Astrocyte (in vitro differentiated cells and primary cell): ENCODE data around the gene B4GALT5. TPM values are rescaled to one million over a fixed set of nuclear protein-coding genes. Genes with fewer than 3 reads are reported as not detected.

Experiments
- DNase-seq: peaks from one replicate; pipeline ENCODE4 v3.0.0-alpha.2; 2010; ENCODE audit warnings: low read depth
- FAIRE-seq: peaks from 2 replicates; lab custom pipeline; 2011; peaks lifted over from hg19 to GRCh38; lab: Jason Lieb, UNC
- H2AFZ ChIP-seq: 2 replicates; pipeline ENCODE4 v1.6.0; 2012; ENCODE audit warnings: low read depth, low read length, inconsistent platforms
- H3K27ac ChIP-seq: 2 replicates; pipeline ENCODE4 v1.5.1; 2011; ENCODE audit warnings: low read depth, low read length, inconsistent platforms
- H3K27me3 ChIP-seq: 2 replicates; pipeline ENCODE4 v1.6.0; 2011; ENCODE audit warnings: low read length, inconsistent platforms; ENCODE audit not compliant: insufficient read depth
- H3K36me3 ChIP-seq: 2 replicates; pipeline ENCODE4 v1.5.1; 2011; ENCODE audit warnings: low read length, inconsistent platforms; ENCODE audit not compliant: insufficient read depth
- H3K4me1 ChIP-seq: 2 replicates; pipeline ENCODE4 v1.5.1; 2011; ENCODE audit warnings: low read length, inconsistent platforms; ENCODE audit not compliant: insufficient read depth
- H3K4me2 ChIP-seq: 2 replicates; pipeline ENCODE4 v1.6.0; 2012; ENCODE audit warnings: low read length, inconsistent platforms
- H3K4me3 ChIP-seq: 2 replicates; pipeline ENCODE4 v1.5.1; 2011; ENCODE audit warnings: low read depth, mild to moderate bottlenecking, low read length, inconsistent platforms; ENCODE audit not compliant: insufficient read depth
- H3K79me2 ChIP-seq: 2 replicates; pipeline ENCODE4 v1.6.0; 2012; ENCODE audit warnings: mild to moderate bottlenecking, low read length, inconsistent platforms; ENCODE audit not compliant: insufficient read depth
- H3K9ac ChIP-seq: 2 replicates; pipeline ENCODE4 v1.6.0; 2012; ENCODE audit warnings: mild to moderate bottlenecking, low read length, inconsistent platforms
- H3K9me3 ChIP-seq: 2 replicates; pipeline ENCODE4 v1.5.1; 2012; ENCODE audit warnings: low read depth, mild to moderate bottlenecking, low read length, inconsistent platforms; ENCODE audit not compliant: insufficient read depth
- H4K20me1 ChIP-seq: 2 replicates; pipeline ENCODE4 v1.6.0; 2012; ENCODE audit warnings: low read length, inconsistent platforms; ENCODE audit not compliant: insufficient read depth
- H3K27ac Mint-ChIP-seq: one replicate; pipeline ENCODE4 v1.8.0; 2021; ENCODE audit warnings: mild to moderate bottlenecking, mixed read lengths; ENCODE audit not compliant: unreplicated experiment
- H3K27me3 Mint-ChIP-seq: one replicate; pipeline ENCODE4 v1.8.0; 2021; ENCODE audit warnings: low read depth, mixed read lengths; ENCODE audit not compliant: unreplicated experiment
- H3K36me3 Mint-ChIP-seq: one replicate; pipeline ENCODE4 v1.8.0; 2021; ENCODE audit warnings: low read depth, mixed read lengths; ENCODE audit not compliant: unreplicated experiment
- H3K4me1 Mint-ChIP-seq: one replicate; pipeline ENCODE4 v1.8.0; 2021; ENCODE audit warnings: low read depth, mixed read lengths; ENCODE audit not compliant: unreplicated experiment
- H3K4me3 Mint-ChIP-seq: one replicate; pipeline ENCODE4 v1.8.0; 2021; ENCODE audit warnings: mild to moderate bottlenecking, moderate library complexity, mixed read lengths; ENCODE audit not compliant: unreplicated experiment
- H3K9me3 Mint-ChIP-seq: one replicate; pipeline ENCODE4 v1.8.0; 2021; ENCODE audit warnings: mild to moderate bottlenecking, mixed read lengths; ENCODE audit not compliant: unreplicated experiment
- CTCF ChIP-seq: IDR thresholded peaks from 2 replicates; pipeline ENCODE4 v1.5.1; 2011; ENCODE audit warnings: low read depth, mild to moderate bottlenecking, inconsistent platforms, low read length, moderate library complexity; ENCODE audit not compliant: insufficient read depth
- EZH2 ChIP-seq: IDR thresholded peaks from 2 replicates; pipeline ENCODE4 v1.6.1; 2012; ENCODE audit warnings: mild to moderate bottlenecking, low read length, inconsistent platforms; ENCODE audit not compliant: insufficient read depth
- total RNA-seq: library from RNA; stranded (reverse); gene quantifications from 2 replicates; pipeline ENCODE4 v1.2.1, GENCODE V29; 2021

B4GALT5 gene
- total RNA-seq, 1 donor from 2014 or later = 41.9 TPM

GRCh38 chr20:49685809-49686208 is 27.9 kb downstream of the B4GALT5 start:
- no peak overlapping the region for H3K9ac ChIP-seq
- no peaks in the 10 kb centered on the region for H3K9me3 ChIP-seq
- no peak overlapping the region for H2AFZ ChIP-seq
- peaks cover 92% of the 10 kb centered on the region for H3K79me2 ChIP-seq
- H3K4me2 ChIP-seq = peak overlapping the region; percentile 18
- FAIRE-seq (no peak), DNase-seq (peak; percentile 69)
- H3K27me3 ChIP-seq = no peaks in the 10 kb centered on the region
- TF ChIP-seq EZH2 (no peak), CTCF (no peak)
- peaks cover 17% of the 10 kb centered on the region for H3K4me1 ChIP-seq
- Mint-ChIP-seq H3K4me1 (peaks cover 47% of the 10 kb centered on the region), H3K4me3 (no peak overlapping the region), H3K27me3 (no peaks in the 10 kb centered on the region), H3K36me3 (peaks cover 5% of the 10 kb centered on the region), H3K9me3 (no peaks in the 10 kb centered on the region), H3K27ac (peak overlapping the region; percentile 34)
- H4K20me1 ChIP-seq = peaks cover 54% of the 10 kb centered on the region
- no peak overlapping the region for H3K27ac ChIP-seq
- no peak overlapping the region for H3K4me3 ChIP-seq
- no peaks in the 10 kb centered on the region for H3K36me3 ChIP-seq

GRCh38 chr20:49685161-49685601 is 28.5 kb downstream of the B4GALT5 start:
- Mint-ChIP-seq H3K27me3 (no peaks in the 10 kb centered on the region), H3K27ac (peak overlapping the region; percentile 73), H3K9me3 (no peaks in the 10 kb centered on the region), H3K4me3 (no peak overlapping the region), H3K36me3 (peaks cover 5% of the 10 kb centered on the region), H3K4me1 (peaks cover 46% of the 10 kb centered on the region)
- TF ChIP-seq EZH2 (no peak), CTCF (no peak)
- H3K9me3 ChIP-seq = no peaks in the 10 kb centered on the region
- no peaks in the 10 kb centered on the region for H3K36me3 ChIP-seq
- no peak overlapping the region for H3K4me3 ChIP-seq
- no peak overlapping the region for H3K27ac ChIP-seq
- FAIRE-seq (no peak), DNase-seq (no peak)
- peaks cover 93% of the 10 kb centered on the region for H3K79me2 ChIP-seq
- no peak overlapping the region for H2AFZ ChIP-seq
- peaks cover 15% of the 10 kb centered on the region for H3K4me1 ChIP-seq
- H3K9ac ChIP-seq = no peak overlapping the region
- H3K4me2 ChIP-seq = peak overlapping the region; percentile 10
- peaks cover 52% of the 10 kb centered on the region for H4K20me1 ChIP-seq
- no peaks in the 10 kb centered on the region for H3K27me3 ChIP-seq

GRCh38 chr20:49684335-49684997 is 29.2 kb downstream of the B4GALT5 start:
- Mint-ChIP-seq H3K27me3 (no peaks in the 10 kb centered on the region), H3K36me3 (peaks cover 5% of the 10 kb centered on the region), H3K4me3 (no peak overlapping the region), H3K4me1 (peaks cover 50% of the 10 kb centered on the region), H3K27ac (no peak overlapping the region), H3K9me3 (no peaks in the 10 kb centered on the region)
- H3K9me3 ChIP-seq = no peaks in the 10 kb centered on the region
- peaks cover 93% of the 10 kb centered on the region for H3K79me2 ChIP-seq
- H3K27ac ChIP-seq = no peak overlapping the region
- H3K4me3 ChIP-seq = no peak overlapping the region
- peaks cover 15% of the 10 kb centered on the region for H3K4me1 ChIP-seq
- H3K27me3 ChIP-seq = no peaks in the 10 kb centered on the region
- no peak for TF ChIP-seq CTCF
- no peak for TF ChIP-seq EZH2
- no peak for DNase-seq
- no peak overlapping the region for H3K4me2 ChIP-seq
- H3K36me3 ChIP-seq = no peaks in the 10 kb centered on the region
- H2AFZ ChIP-seq = no peak overlapping the region
- peaks cover 50% of the 10 kb centered on the region for H4K20me1 ChIP-seq
- no peak overlapping the region for H3K9ac ChIP-seq
- FAIRE-seq = no peak
